Measurements from ENCODE around the gene HAVCR2.

Gene HAVCR2

DNA sequence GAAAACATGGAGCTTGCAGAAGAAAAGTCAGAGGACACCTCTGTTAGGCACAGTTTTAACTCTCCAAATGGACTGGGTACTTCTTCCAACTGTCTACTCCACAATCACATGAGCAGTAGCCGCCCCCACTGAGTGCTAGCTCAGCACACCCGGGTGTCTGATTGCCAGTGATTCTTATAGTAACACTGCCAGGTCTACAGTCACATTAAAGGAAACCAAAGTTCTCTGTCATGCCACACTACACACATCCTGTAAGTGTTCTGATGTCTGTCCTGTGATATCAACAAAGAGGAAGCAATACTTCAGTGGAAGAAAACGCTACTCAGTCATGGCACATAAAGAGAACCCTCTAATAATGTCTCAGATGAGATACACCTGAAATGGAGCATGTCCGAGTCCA lies at the start of gene HAVCR2:
Gene HAVCR2, minus strand, starts transcription at position 69 of the 400 bp plus-strand sequence. Its CDS starts 61 bp downstream, at position 8.
- DNase-seq (ENCODE audit: low read depth in 2 of 2): peak; percentile 19 to 32

DNA sequence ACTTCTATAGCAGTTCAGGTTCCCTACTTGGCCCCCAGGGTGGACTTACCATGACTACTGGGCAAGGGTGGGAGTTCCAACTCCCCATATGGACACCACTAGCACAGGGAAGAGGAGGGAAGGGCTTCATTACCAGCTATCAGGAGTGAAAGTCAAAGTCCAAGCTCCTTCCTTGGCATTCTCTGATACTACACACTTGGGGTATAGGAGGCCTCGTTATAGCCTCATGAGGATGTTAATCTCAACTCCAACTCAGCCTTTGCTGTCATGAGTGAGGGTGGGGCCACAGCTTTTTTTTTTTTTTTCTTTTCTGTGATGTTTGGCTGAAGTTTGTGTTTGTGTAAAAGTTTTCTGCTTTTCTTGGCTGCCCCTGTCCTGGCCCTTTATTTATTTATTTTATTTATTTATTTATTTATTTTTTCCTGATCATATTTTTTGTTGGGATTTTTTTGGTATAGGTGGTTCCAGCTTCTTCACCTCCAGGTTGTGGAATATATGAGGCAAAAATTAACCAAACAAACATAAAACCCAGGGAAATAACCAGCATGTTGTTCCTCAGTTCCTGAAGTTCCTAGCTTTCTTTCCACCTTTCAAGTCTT lies 48.5 kb upstream of the HAVCR2 start:
- no peak for DNase-seq (ENCODE audit: low read depth in 2 of 2)

DNA sequence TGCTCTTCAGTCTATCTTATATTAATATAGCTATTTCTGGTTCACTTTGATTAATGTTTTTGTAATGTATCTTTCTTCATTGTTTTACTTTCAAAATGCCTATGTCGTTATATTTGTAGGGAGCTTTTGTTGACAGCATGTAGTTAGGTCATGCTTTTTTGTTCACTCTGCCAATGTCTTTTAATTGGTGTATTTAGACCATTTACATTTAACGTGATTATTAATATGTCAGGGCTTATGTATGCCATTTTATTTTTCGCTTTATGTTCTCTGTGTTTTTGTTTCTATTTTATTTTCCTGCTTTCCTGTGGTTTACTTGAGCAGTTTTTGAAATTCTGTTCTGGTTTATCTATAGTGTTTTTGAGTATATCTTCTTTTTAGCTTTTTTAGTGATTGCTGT lies 46.5 kb upstream of the HAVCR2 start:
- DNase-seq (ENCODE audit: low read depth in 2 of 2): no peak

DNA sequence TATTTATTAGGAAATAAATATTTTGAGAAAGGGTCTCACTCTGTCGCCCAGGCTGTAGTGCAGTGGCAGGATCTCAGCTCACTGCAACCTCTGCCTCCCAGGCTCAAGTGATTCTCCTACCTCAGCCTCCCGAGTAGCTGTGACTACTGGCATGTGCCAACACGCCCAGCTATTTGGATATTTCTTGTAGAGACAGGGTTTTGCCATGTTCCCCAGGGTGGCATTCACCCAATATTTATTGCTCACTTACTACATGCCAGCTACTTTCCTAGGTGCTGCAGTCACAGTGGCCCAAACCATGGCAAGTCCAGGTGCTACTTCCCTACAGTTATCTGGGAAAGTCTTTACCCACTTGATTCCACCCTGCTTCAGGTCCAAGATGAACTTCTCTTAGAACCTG lies 42.2 kb upstream of the HAVCR2 start:
- DNase-seq (ENCODE audit: low read depth in 2 of 2): no peak

DNA sequence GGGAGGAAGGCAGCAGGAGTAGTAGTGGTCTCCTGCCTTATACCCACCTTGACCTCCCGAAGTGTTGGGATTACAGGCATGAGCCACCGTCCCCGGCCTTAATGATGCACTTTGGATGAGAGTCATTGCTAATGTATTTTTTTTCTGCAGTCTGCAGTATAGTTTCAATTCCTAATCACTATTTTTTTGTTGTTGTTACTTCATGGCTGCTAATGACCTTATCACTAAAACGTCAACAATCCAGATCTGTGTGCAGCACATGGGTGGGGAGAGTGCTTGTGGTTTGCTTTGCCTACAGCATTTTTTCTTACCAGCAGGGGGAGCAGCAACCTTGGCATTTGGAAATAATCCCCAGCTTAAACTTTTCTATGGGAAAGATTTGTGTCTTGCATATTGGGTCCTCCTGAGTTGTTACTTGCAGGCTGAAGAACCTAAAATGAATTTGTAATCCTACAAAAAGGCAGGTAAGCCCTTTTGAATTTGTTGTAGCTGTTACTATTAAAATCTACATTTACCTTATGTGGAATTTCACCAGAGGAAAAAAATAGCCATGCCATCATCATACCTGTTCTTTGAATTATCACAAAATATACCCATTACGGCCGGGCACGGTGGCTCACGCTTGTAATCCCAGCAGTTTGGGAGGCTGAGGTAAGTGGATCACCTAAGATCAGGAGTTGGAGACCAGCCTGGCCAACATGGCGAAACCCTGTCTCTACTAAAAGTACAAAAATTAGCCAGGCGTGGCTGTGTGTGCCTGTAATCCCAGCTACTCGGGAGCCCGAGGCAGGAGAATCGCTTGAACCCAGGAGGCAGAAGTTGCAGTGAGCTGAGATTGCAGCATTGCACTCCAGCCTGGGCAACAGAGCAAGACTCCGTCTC lies 40.1 kb upstream of the HAVCR2 start:
- DNase-seq (ENCODE audit: low read depth in 2 of 2): peak; percentile 58 to 78

DNA sequence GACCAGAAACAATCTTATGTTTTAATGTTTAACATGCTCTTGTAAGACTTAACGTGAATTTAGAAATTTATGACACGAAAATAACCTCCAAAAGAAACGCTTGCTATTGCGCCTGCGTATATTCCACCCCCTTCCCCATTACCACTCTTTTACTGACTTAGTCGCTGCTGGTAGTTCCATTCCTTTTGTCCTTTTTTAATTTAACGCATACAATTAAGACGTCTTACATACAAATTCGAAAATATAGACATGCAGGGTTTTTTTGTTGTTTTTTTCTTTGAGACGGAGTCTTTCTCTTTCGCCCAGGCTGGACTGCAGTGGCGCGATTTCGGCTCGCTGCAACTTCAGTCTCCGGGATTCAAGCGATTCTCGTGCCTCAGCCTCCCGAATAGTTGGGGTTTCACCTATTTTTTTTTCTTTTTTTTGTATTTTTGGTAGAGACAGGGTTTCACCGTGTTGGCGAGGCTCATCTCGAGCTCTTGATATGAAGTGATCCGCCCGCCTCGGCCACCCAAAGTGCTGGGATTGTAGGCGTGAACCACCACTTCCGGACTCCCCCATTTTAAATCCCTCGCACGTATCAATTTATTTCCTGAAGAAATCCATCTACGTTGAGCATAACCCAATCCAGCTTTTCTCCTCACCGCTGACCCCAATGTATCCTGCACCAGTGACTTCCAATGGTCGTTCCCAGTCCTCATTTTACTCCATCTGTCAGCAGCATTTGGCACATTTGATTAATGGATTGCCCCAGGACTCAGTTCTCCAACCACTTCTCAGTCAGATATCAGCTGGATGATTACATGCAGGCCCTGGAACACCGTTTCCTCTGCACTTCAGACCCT lies 34.5 kb upstream of the HAVCR2 start:
- peak in 1 of 2 donors; percentile 43 for DNase-seq (ENCODE audit: low read depth in 2 of 2)

DNA sequence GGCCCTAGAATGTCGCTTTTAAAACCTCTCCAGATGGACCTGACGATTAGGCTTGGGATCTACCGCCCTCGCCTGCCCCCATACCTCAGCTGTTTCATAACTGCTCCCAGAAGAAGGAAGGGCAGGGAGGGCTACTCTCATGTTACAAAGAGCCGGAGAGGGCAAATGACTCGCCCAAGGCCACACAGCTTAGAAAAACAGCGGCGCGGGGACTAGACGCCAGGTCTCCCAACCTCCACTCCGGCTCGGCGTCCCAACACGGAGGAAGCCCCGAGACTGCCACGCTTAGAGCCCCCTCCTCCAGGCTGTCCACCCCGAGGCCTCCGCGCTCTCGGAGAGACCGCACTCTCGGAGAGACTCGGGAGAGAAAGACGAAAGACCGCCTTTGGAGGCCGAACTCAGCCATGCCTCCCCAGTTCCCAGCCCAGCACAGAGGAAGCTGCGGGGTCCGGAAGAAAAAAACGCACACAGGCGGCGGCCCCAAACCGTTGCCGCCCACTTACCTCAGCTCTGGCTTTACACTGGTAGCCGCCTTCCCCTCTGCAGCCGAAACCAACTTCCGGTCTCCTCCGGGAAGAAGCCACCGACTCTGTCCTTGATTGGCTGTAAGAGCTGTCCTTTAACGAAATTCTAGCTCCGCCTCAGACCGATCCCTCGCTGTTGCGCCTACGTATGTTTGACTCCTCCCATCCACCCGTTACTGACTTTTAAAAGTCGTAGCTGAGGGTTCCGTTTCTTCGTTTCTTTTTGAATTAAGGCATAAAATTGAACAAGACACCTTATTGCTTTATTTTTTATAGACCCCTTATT lies 33.7 kb upstream of the HAVCR2 start, which contains the start of gene MED7:
Gene MED7, minus strand, starts transcription at position 549 of the 810 bp plus-strand sequence. CDS start 3,434 bp downstream, outside the sequence.
- DNase-seq (ENCODE audit: low read depth in 2 of 2): peak; percentile 86 to 92

DNA sequence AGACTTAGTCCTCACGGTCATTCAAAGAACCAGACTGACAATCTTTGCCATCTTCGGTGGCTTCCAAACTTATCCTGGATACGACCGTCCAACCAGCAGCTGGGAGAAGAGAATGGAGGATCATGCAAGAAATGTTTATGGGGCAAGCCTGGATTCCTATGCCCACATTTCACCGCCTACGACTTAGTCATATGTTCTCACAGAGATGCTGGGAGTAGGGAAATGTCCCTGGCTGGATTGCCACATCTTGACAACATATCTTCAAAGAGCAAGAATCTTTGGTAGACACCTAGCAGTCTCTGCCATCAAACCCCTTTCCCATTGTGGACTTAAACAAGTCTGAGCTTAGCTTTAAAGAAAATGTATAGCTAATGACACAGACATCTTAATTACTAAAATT lies 28.8 kb upstream of the HAVCR2 start:
- no peak for DNase-seq (ENCODE audit: low read depth in 2 of 2)

DNA sequence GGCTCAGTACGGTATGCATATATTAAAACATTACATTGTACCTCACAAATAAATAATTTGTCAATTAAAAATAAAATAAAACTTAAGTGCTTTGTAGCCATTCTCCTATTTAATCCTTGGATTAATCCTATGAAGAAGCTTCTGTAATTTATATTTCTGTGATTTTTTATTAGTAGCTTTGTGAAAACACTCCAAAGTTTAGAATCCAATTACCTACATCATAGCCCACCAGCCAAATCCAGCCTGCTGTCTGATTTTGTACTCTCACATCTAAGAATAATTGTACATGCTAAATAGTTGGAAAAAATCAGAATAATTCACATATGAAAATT lies 23.4 kb upstream of the HAVCR2 start:
- no peak for DNase-seq (ENCODE audit: low read depth in 2 of 2)

DNA sequence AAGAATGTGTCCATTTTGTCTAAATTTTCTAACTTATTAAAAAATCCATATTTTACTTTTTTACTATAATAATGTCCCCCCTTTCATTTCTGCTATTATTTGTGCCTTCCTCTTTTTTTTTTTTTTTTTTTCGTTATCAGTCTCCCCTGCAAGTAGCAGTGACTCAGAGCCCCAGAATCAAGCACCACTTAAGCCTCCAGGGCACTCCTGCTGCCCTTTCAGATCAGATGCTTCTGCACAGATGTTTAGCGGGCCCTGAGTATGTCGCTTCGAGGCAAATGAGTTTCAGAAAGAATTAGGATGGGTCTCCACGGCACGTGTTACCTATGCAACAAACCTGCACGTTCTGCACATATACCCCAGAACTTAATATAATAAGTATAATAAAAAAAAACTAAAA lies 22.1 kb upstream of the HAVCR2 start:
- no peak for DNase-seq (ENCODE audit: low read depth in 2 of 2)

DNA sequence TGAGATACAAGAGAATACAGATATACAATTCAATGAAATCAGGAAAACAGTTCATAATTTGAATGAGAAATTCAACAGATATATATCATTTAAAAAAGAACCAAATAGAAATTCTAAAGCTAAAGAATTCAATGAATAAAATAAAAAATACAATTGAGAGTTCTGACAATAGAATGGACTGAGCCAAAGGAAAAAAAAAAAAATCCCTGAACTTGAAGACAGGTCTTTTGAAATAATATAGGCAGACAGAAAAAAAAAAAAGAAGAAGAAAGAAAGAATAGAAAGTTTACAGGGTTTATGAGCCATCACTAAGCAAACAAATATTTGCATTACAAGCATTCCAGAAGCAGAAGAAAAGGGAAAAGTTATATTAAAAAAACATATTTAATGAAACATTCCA lies 12.9 kb upstream of the HAVCR2 start:
- DNase-seq (ENCODE audit: low read depth in 2 of 2): no peak

DNA sequence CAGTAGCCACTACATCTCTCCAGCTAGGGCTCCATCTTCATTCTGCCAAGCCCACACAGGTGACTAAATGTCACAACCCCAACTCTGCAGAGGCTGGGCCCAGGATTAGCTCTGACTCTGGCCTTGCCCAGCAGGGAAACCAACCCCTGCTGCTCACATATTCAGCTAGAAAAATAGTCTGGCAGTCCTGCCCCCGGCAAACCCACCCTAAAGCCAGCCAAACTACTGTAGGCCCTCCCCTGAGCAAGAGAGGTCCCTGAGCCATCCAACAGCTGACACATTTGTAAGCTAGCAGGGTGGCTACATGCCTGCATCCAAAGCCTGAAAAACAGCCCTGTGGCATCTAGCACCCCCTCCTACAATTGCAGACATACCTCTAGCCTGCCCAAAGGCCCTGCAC lies 11.3 kb upstream of the HAVCR2 start:
- no peak for DNase-seq (ENCODE audit: low read depth in 2 of 2)

DNA sequence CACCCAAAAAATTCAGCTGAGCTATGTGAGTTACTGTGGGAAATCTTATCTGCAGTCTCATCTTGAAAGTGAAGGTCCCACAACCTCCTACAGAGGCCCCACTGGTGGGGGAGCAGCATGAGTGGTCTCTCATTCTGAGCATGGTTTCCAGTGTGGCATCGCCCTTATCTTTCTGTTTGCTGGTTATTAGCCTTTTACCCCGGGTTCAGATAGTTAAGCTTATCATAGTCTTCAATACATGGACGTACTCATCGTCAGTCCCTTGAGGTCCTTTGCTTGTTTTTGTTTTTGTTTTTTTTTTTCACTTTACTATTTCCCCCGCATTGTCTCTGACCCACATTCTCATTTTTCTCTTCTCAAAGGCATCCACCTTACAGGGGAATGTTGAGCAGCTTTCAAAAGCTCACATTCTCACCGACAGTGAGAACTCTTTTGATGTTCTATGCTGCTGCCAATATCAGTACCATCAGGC lies 7.7 kb upstream of the HAVCR2 start:
- no peak for DNase-seq (ENCODE audit: low read depth in 2 of 2)

DNA sequence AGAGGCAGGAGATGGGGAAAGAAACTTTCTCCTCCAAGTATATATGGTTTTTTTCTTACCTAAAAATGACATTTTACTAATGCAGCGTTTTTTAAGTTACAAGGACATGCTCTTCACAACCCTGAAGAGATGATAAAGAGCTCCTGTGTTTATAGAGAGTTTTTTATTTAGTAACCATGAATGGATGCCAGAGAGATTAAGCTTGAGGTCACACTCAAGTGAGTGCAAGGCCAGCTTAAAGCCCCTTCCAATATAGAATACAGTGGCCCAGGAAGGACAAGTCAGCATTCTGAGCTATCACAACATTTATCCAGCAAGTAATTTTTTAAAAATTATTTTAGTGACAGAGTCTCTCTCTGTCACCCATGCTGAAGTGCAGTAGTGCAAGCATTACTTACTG lies 6.7 kb upstream of the HAVCR2 start:
- no peak for DNase-seq (ENCODE audit: low read depth in 2 of 2)

DNA sequence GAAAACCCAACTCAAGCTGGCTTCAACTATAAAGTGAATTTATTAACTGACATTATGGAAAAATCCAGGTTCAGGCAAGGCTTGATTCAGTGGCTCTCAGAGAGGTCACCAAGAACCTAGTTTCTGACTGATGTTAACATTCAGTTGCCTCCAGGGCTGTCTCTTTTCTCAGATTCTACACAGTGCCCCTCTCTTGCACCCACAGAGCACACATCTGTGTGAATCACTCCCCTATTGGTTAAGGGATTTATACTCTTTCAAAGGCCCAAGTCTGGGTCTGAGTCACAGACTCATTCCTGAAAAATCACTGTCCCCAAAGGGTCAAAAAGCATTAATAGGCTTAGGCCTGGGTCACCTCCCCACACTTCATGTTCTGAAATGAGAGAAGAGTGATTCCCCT lies 6.2 kb upstream of the HAVCR2 start:
- no peak for DNase-seq (ENCODE audit: low read depth in 2 of 2)

DNA sequence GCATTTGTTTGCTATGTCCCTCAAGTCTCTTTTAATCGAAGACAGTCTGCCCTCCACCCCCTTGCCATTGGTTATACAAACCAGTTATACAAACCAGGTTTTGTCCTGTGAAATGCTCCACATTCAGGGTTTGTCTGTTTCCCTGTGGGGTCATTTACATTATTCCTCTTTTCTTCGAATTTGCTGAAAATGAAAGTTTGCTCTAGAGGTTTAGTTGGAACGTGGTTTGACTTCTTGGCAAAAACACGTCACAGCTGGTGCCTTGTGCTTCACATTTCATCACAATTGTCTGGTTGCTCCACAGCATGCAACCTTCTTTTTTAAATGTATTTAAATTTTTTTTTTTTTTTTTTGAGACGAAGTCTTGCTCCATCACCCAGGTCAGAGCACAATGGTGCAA lies 4.2 kb upstream of the HAVCR2 start:
- DNase-seq (ENCODE audit: low read depth in 2 of 2): no peak

DNA sequence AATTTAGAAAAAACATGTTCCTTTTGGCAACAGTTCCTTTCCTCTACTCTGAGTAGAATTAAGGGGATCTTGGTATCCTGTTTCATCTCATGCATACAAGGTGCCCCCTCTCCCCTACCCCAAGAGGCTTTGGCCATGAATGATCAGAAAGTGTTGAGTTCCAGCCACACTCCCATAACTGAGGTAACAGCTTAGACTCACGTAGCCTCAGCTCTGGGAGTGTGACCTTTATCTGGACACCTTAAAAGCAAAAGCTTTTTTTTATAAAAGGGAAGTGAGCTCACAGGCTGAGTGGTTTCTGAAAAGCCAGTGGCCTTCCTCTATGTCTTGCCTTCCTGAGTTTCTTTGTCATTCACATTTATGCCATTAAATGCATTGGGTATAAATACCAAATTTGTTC lies 900 bp upstream of the HAVCR2 start:
- DNase-seq (ENCODE audit: low read depth in 2 of 2): no peak

DNA sequence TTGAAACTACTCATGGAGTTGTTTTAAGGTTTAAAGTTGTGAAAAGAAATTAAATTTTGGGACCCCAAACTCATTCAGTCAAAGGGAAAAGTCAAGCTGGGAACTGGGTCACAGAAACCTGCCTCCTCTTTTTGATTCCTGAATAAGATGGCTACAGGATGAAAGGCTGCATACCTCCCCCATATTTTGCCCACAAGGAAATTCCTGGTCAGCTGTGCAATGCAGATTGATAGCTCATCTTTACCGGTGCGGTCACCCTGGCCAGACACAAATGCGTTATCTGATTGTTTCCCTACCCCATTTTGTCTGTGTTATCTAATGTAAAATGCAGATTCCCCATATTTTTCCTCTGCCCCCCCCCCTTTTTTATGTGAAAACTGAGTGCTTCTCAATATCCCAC lies 1.3 kb downstream of the HAVCR2 start:
- no peak for DNase-seq (ENCODE audit: low read depth in 2 of 2)

DNA sequence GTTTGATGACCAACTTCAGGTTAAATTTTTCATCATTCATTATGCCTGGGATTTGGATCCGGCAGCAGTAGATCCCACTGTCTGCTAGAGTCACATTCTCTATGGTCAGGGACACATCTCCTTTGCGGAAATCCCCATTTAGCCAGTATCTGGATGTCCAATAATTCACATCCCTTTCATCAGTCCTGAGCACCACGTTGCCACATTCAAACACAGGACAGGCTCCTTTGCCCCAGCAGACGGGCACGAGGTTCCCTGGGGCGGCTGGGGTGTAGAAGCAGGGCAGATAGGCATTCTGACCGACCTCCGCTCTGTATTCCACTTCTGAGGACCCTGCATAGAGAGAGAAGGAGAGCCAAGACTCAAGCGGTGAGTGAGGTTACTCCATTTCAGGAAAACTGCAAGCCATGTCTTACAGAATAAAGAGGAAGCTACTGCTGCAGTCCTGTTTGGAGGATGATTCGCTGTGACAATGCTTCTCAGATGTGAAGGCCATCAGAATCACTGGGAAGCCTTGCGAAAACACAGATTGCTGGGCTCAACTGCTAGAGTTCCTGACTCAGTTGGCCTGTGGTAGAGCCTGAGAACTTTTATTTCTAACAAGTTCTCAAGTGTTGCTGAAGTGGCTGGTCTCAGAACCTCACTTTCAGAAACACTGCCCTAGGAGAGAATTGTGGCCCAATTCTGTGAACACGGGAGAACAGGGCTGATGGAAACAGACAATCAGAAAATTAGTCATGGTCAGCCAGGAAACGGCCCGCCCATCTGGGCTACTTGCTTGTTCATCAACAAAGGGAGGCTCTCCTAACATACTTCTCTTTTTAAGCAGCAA lies 2.0 kb downstream of the HAVCR2 start:
- no peak for DNase-seq (ENCODE audit: low read depth in 2 of 2)

DNA sequence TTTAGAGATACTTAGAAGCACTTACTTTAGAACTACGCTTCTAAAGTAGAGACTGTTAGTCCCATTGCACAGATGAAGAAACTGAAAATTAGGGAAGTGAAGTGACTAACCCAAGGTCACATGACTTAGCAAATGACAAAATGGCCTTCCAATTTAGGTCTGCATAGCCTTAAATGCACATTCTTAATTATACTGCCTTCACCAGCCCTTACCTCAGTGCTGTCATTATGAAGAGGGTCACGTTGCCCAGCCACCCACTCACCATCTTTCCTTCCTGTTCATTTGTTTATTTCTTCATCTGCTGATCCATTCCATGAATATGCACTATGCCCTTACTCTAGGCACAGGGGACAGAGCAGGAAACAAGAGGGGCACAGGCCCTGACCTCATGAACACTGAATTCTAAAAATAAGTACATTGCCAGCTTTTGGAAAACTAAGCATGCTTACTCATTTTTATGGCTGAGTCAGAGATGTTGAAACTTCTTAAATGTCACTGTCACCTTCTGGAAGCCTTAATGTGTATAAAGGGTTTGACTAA lies 8.6 kb downstream of the HAVCR2 start:
- no peak for DNase-seq (ENCODE audit: low read depth in 2 of 2)
